Right renal pelvis (tissue), 4 donors: ENCODE results near the gene PRKAR1B. TPM values are rescaled to one million over a fixed set of nuclear protein-coding genes. Genes with fewer than 3 reads are reported as not detected.

Experiments
- DNase-seq, 4 donors: peaks; one replicate each; pipeline ENCODE4 v3.0.0-alpha.2; 2013; ENCODE audit warnings: low read depth in 4 of 4, low spot score in 3 of 4, missing footprints in 1 of 4
- polyA plus RNA-seq, 4 donors: library from polyadenylated mRNA; unstranded; fragments of 120-200 nt; gene quantifications; one replicate each; pipeline ENCODE4 v1.2.1, GENCODE V29; 2013; ENCODE audit not compliant: insufficient read length in 4 of 4

PRKAR1B gene
- polyA plus RNA-seq, 4 donors, result 34.7 to 47.2 (median 36.6) TPM

GRCh38 chr7:608954-609353, 118.1 kb downstream of the PRKAR1B start:
- DNase-seq, result no peak

- DNase-seq, result no peak
Observed at GRCh38 chr7:608361-608760, 118.7 kb downstream of the PRKAR1B start.

- no peak for DNase-seq
Observed at GRCh38 chr7:607938-608337, 119.1 kb downstream of the PRKAR1B start.

GRCh38 chr7:605661-606450, 121.2 kb downstream of the PRKAR1B start:
- DNase-seq, result no peak

GRCh38 chr7:604884-605531, 122.1 kb downstream of the PRKAR1B start:
- no peak for DNase-seq

- no peak for DNase-seq
Observed at GRCh38 chr7:604001-604883, 122.8 kb downstream of the PRKAR1B start.

- no peak for DNase-seq
Observed at GRCh38 chr7:603152-603951, 123.7 kb downstream of the PRKAR1B start.

GRCh38 chr7:602341-603141, 124.5 kb downstream of the PRKAR1B start:
- no peak for DNase-seq

- no peak for DNase-seq
Observed at GRCh38 chr7:601595-602340, 125.3 kb downstream of the PRKAR1B start.

GRCh38 chr7:601036-601594, 126.0 kb downstream of the PRKAR1B start:
- DNase-seq, result no peak

GRCh38 chr7:600149-601035, 126.7 kb downstream of the PRKAR1B start:
- no peak for DNase-seq

GRCh38 chr7:598899-599298, 128.2 kb downstream of the PRKAR1B start:
- DNase-seq, result no peak

GRCh38 chr7:597348-598178, 129.5 kb downstream of the PRKAR1B start:
- DNase-seq, result no peak

GRCh38 chr7:596819-597182, 130.3 kb downstream of the PRKAR1B start:
- no peak for DNase-seq

- no peak for DNase-seq
Observed at GRCh38 chr7:596071-596818, 130.8 kb downstream of the PRKAR1B start.

- no peak for DNase-seq
Observed at GRCh38 chr7:595621-596010, 131.5 kb downstream of the PRKAR1B start.
